HepG2 (cell line): ENCODE data around the gene RAC2. TPM values are rescaled to one million over a fixed set of nuclear protein-coding genes. Genes with fewer than 3 reads are reported as not detected.

Experiments used
- FOSL1 ChIP-seq: sonication (generic); formaldehyde crosslinking; IDR thresholded peaks from 2 replicates; pipeline ENCODE4 v1.9.0; 2021; ENCODE audit warnings: missing genetic modification reagents, borderline replicate concordance
- IKZF4 ChIP-seq: sonication (generic); formaldehyde crosslinking; IDR thresholded peaks from 2 replicates; pipeline ENCODE4 v1.5.1; 2020; ENCODE audit warnings: borderline replicate concordance, mild to moderate bottlenecking, low read depth, missing genetic modification reagents; ENCODE audit errors: not compliant biosample characterization
- KLF13 ChIP-seq: sonication (generic); formaldehyde crosslinking; IDR thresholded peaks from 2 replicates; pipeline ENCODE4 v1.4.0; 2020; ENCODE audit warnings: mild to moderate bottlenecking, missing genetic modification reagents
- RAD21 ChIP-seq: fragments of 450-650 bp; formaldehyde crosslinking; IDR thresholded peaks from 2 replicates; pipeline ENCODE4 v1.5.0; 2020; ENCODE audit warnings: mild to moderate bottlenecking
- U2AF2 ChIP-seq: fragments of 200-400 bp; formaldehyde crosslinking; IDR thresholded peaks from 2 replicates; pipeline ENCODE4 v1.6.1; 2017; ENCODE audit warnings: low read depth, mild to moderate bottlenecking, low read length
- ZBTB38 ChIP-seq: sonication (generic); formaldehyde crosslinking; IDR thresholded peaks from 2 replicates; pipeline ENCODE4 v1.5.1; 2020; ENCODE audit warnings: mild to moderate bottlenecking, missing genetic modification reagents
- ZNF235 ChIP-seq: sonication (generic); formaldehyde crosslinking; IDR thresholded peaks from 2 replicates; pipeline ENCODE4 v1.8.1; 2023; ENCODE audit warnings: mild to moderate bottlenecking, missing genetic modification reagents, borderline replicate concordance
- ZNF260 ChIP-seq: sonication (generic); formaldehyde crosslinking; IDR thresholded peaks from 2 replicates; pipeline ENCODE4 v1.4.0; 2020; ENCODE audit warnings: missing genetic modification reagents, low read depth, mild to moderate bottlenecking, borderline replicate concordance
- ZNF775 ChIP-seq: sonication (generic); formaldehyde crosslinking; IDR thresholded peaks from 2 replicates; pipeline ENCODE4 v1.4.0; 2020; ENCODE audit warnings: missing genetic modification reagents, mild to moderate bottlenecking, moderate library complexity, borderline replicate concordance
- polyA plus RNA-seq, 8 experiments: library from polyadenylated mRNA; depleted of rRNA in 3 of 8; stranded (reverse) in 7 of 8; unstranded in 1 of 8; fragments of >200 nt; fragmentation: Illumina TruSeq in 4 of 8; extraction: Trizol in 4 of 8; gene quantifications; 2 replicates each; pipeline versions ENCODE4 v1.2.1 to v1.2.3, GENCODE V29; 2011 to 2016; ENCODE audit warnings: low read depth in 4 of 8, missing spikeins in 1 of 8, mixed read lengths in 1 of 8; ENCODE audit not compliant: insufficient read depth in 1 of 8
- total RNA-seq, 5 experiments: library from RNA; depleted of rRNA; stranded (reverse); fragments of >200 nt; fragmentation: Illumina TruSeq; extraction: Trizol; gene quantifications; 2 replicates each; pipeline ENCODE4 v1.2.3, GENCODE V29; 2016; ENCODE audit warnings: low read depth in 1 of 5
- TF ChIP-seq, protein P1 (sequence below): sonication (generic); formaldehyde crosslinking; IDR thresholded peaks from 2 replicates; pipeline ENCODE4 v1.4.0; 2020; ENCODE audit warnings: missing genetic modification reagents
- TF ChIP-seq, protein P2 (sequence below): sonication (generic); formaldehyde crosslinking; IDR thresholded peaks from 2 replicates; pipeline ENCODE4 v1.4.0; 2020; ENCODE audit warnings: missing genetic modification reagents, borderline replicate concordance

Gene RAC2
- total and polyA plus RNA-seq, 2 of the 13 experiments (the other 11 are each of a cell fraction or from before 2014, with no cell fraction given): 0.73 TPM; not detected in 1

DNA sequence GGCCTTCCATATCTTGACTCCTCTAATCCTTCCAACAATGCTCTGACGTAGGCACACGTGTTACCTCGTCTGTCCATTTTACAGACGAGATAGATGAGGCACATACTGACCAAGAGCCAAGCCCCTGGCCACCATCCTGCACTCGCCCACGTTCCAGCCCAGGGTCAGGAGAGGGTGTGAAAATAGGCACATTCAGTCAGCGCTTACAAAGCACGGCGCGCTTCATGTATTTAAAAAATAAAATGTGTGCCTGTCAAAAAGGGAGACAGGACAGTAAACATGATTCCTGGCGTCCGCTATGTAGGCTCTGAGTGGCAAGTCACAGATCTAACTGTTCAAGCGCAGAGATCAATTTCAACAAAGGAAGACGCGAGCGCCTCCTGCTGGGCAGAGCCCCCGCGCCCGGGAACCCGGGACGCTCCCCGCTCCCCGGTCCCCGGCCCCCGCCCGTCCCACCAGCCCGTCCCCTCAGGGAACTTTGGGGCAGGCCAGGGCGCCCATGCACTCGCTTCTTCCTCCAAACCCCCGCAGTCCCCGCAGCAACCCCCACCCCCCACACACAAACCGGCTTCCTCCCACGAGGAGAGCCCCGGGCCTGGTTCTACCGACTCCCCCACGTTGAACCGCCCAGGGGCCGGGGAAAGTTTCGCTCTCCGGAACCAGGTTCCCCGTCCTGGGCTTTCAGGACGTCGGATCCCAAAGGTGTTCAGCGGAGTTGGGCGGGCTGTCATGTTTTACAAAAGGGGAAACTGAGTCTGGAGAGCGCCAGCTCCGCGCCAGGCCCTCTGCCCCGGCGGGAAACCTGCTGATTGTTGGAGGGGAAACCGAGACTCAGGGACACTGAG lies 45.6 kb downstream of the RAC2 start (continued):
- TF ChIP-seq U2AF2 (no peak), RAD21 (CRISPR knock-in tag) (peak; percentile 53; the same call in 1 of the 2 replicates), ZNF260 (CRISPR knock-in tag) (no peak), KLF13 (CRISPR knock-in tag) (no peak), ZBTB38 (CRISPR knock-in tag) (no peak), FOSL1 (CRISPR knock-in tag) (no peak), ZNF775 (CRISPR knock-in tag) (no peak), ZNF235 (CRISPR knock-in tag) (no peak), IKZF4 (CRISPR knock-in tag) (peak; percentile 7)
- TF ChIP-seq, protein P1, sequence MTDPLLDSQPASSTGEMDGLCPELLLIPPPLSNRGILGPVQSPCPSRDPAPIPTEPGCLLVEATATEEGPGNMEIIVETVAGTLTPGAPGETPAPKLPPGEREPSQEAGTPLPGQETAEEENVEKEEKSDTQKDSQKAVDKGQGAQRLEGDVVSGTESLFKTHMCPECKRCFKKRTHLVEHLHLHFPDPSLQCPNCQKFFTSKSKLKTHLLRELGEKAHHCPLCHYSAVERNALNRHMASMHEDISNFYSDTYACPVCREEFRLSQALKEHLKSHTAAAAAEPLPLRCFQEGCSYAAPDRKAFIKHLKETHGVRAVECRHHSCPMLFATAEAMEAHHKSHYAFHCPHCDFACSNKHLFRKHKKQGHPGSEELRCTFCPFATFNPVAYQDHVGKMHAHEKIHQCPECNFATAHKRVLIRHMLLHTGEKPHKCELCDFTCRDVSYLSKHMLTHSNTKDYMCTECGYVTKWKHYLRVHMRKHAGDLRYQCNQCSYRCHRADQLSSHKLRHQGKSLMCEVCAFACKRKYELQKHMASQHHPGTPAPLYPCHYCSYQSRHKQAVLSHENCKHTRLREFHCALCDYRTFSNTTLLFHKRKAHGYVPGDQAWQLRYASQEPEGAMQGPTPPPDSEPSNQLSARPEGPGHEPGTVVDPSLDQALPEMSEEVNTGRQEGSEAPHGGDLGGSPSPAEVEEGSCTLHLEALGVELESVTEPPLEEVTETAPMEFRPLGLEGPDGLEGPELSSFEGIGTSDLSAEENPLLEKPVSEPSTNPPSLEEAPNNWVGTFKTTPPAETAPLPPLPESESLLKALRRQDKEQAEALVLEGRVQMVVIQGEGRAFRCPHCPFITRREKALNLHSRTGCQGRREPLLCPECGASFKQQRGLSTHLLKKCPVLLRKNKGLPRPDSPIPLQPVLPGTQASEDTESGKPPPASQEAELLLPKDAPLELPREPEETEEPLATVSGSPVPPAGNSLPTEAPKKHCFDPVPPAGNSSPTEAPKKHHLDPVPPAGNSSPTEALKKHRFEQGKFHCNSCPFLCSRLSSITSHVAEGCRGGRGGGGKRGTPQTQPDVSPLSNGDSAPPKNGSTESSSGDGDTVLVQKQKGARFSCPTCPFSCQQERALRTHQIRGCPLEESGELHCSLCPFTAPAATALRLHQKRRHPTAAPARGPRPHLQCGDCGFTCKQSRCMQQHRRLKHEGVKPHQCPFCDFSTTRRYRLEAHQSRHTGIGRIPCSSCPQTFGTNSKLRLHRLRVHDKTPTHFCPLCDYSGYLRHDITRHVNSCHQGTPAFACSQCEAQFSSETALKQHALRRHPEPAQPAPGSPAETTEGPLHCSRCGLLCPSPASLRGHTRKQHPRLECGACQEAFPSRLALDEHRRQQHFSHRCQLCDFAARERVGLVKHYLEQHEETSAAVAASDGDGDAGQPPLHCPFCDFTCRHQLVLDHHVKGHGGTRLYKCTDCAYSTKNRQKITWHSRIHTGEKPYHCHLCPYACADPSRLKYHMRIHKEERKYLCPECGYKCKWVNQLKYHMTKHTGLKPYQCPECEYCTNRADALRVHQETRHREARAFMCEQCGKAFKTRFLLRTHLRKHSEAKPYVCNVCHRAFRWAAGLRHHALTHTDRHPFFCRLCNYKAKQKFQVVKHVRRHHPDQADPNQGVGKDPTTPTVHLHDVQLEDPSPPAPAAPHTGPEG (CRISPR knock-in tag): no peak
- TF ChIP-seq, protein P2, sequence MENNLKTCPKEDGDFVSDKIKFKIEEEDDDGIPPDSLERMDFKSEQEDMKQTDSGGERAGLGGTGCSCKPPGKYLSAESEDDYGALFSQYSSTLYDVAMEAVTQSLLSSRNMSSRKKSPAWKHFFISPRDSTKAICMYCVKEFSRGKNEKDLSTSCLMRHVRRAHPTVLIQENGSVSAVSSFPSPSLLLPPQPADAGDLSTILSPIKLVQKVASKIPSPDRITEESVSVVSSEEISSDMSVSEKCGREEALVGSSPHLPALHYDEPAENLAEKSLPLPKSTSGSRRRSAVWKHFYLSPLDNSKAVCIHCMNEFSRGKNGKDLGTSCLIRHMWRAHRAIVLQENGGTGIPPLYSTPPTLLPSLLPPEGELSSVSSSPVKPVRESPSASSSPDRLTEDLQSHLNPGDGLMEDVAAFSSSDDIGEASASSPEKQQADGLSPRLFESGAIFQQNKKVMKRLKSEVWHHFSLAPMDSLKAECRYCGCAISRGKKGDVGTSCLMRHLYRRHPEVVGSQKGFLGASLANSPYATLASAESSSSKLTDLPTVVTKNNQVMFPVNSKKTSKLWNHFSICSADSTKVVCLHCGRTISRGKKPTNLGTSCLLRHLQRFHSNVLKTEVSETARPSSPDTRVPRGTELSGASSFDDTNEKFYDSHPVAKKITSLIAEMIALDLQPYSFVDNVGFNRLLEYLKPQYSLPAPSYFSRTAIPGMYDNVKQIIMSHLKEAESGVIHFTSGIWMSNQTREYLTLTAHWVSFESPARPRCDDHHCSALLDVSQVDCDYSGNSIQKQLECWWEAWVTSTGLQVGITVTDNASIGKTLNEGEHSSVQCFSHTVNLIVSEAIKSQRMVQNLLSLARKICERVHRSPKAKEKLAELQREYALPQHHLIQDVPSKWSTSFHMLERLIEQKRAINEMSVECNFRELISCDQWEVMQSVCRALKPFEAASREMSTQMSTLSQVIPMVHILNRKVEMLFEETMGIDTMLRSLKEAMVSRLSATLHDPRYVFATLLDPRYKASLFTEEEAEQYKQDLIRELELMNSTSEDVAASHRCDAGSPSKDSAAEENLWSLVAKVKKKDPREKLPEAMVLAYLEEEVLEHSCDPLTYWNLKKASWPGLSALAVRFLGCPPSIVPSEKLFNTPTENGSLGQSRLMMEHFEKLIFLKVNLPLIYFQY (CRISPR knock-in tag): 0 out of 2 replicates have a peak, but pooled peaks have one; percentile 9
